GM12878 (cell line): ENCODE data around the gene TPK1. TPM values are rescaled to one million over a fixed set of nuclear protein-coding genes. Genes with fewer than 3 reads are reported as not detected.

Source experiments
- ATAC-seq: fragments of 200-7000 bp; cut with Tn5 transposase; 3 replicates; pipeline ENCODE4 v1.9.1; 2020; ENCODE audit warnings: mild to moderate bottlenecking, moderate library complexity
- BruUV-seq: library from RNA; stranded (reverse); fragments of 400-500 nt; replicated peaks from 2 replicates; lab custom pipeline; 2021; lab: Mats Ljungman, UMichigan
- CTCF ChIA-PET: fragments of 300-600 bp; sonication (Branson Sonifier 250); formaldehyde crosslinking; extraction: SDS; loops from one replicate; lab custom pipeline; 2021; ENCODE audit warnings: inconsistent platforms; lab: Yijun Ruan, JAX
- POLR2A ChIA-PET: fragments of 350-600 bp; formaldehyde crosslinking; extraction: SDS; loops from one replicate; lab custom pipeline; 2021; ENCODE audit warnings: inconsistent platforms; lab: Charles Lee
- RAD21 ChIA-PET: fragments of 300-600 bp; sonication (Branson Sonifier 250); formaldehyde crosslinking; loops from one replicate; lab custom pipeline; 2023; ENCODE audit warnings: antibody characterized with exemption; ENCODE audit not compliant: unreplicated experiment; lab: Charles Lee
- SMC1A ChIA-PET: fragments of 300-600 bp; sonication (Branson Sonifier 250); formaldehyde crosslinking; loops from one replicate; lab custom pipeline; 2023; ENCODE audit not compliant: unreplicated experiment, uncharacterized antibody; lab: Charles Lee
- DNase-seq: peaks from one replicate; pipeline ENCODE4 v3.0.0-alpha.2; 2011; ENCODE audit warnings: low read depth, low spot score
- FAIRE-seq: peaks from 3 replicates; lab custom pipeline; 2011; peaks lifted over from hg19 to GRCh38; lab: Jason Lieb, UNC
- H2AFZ ChIP-seq: 2 replicates; pipeline ENCODE4 v1.6.0; 2011; ENCODE audit warnings: low read depth, low read length, control low read depth; ENCODE audit not compliant: control insufficient read depth
- H3K27ac ChIP-seq: 2 replicates; pipeline ENCODE4 v1.5.1; 2011; ENCODE audit warnings: control low read depth; ENCODE audit not compliant: control insufficient read depth, insufficient read depth
- H3K27me3 ChIP-seq, 2 experiments: replicated peaks in 1 of 2; 2 replicates each; pipeline versions ENCODE4 v1.6.0 to v1.6.1; 2011; ENCODE audit warnings: low read length in 1 of 2; ENCODE audit not compliant: control insufficient read depth in 2 of 2, insufficient read depth in 2 of 2
- H3K36me3 ChIP-seq, 2 experiments: 2 replicates each; pipeline ENCODE4 v1.5.1; 2011; ENCODE audit warnings: low read length in 1 of 2; ENCODE audit not compliant: control insufficient read depth in 2 of 2, insufficient read depth in 2 of 2
- H3K4me1 ChIP-seq: 2 replicates; pipeline ENCODE4 v1.6.1; 2011; ENCODE audit warnings: mild to moderate bottlenecking, low read length, moderate library complexity, mixed read lengths; ENCODE audit not compliant: control insufficient read depth, insufficient read depth
- H3K4me2 ChIP-seq: 2 replicates; pipeline ENCODE4 v1.6.0; 2011; ENCODE audit warnings: control low read depth; ENCODE audit not compliant: control insufficient read depth, insufficient read depth
- H3K4me3 ChIP-seq: fragments of 200-600 bp; sonication (generic); 2 replicates; pipeline ENCODE4 v1.5.1; 2016
- H3K79me2 ChIP-seq: 2 replicates; pipeline ENCODE4 v1.6.0; 2011; ENCODE audit warnings: low read length; ENCODE audit not compliant: control insufficient read depth, insufficient read depth
- H3K9ac ChIP-seq: 2 replicates; pipeline ENCODE4 v1.8.0; 2011; ENCODE audit warnings: low read length, control low read depth, mixed read lengths; ENCODE audit not compliant: control insufficient read depth, insufficient read depth
- H3K9me3 ChIP-seq: replicated peaks from 3 replicates; pipeline ENCODE4 v1.5.1; 2011; ENCODE audit warnings: mild to moderate bottlenecking, low read length; ENCODE audit not compliant: control insufficient read depth, insufficient read depth
- H4K20me1 ChIP-seq: 2 replicates; pipeline ENCODE4 v1.6.0; 2011; ENCODE audit not compliant: control insufficient read depth, insufficient read depth
- CBFB ChIP-seq: IDR thresholded peaks from 2 replicates; pipeline ENCODE4 v1.6.1; 2016; ENCODE audit warnings: antibody characterized with exemption, low read depth
- FOXK2 ChIP-seq: fragments of 450-650 bp; IDR thresholded peaks from 2 replicates; pipeline ENCODE4 v1.6.1; 2017; ENCODE audit warnings: mild to moderate bottlenecking, moderate library complexity
- GABPA ChIP-seq: IDR thresholded peaks from 2 replicates; pipeline ENCODE4 v1.6.1; 2014; ENCODE audit warnings: antibody characterized with exemption, low read depth, mild to moderate bottlenecking, inconsistent platforms
- IKZF1 ChIP-seq: fragments of 450-650 bp; conservative IDR thresholded peaks from 2 replicates; pipeline ENCODE4 v1.6.1; 2017; ENCODE audit warnings: antibody characterized with exemption, mild to moderate bottlenecking
- MEF2B ChIP-seq: fragments of 450-650 bp; IDR thresholded peaks from 2 replicates; pipeline ENCODE4 v1.6.1; 2018; ENCODE audit warnings: mild to moderate bottlenecking, moderate library complexity; ENCODE audit not compliant: partially characterized antibody, poor library complexity, severe bottlenecking
- MTA3 ChIP-seq: IDR thresholded peaks from 2 replicates; pipeline ENCODE4 v1.6.1; 2012; ENCODE audit warnings: low read length, inconsistent platforms, borderline replicate concordance
- SREBF1 ChIP-seq: IDR thresholded peaks from 2 replicates; pipeline ENCODE4 v1.6.1; 2012; ENCODE audit warnings: mild to moderate bottlenecking, low read length
- TAF1 ChIP-seq: IDR thresholded peaks from 2 replicates; pipeline ENCODE4 v1.6.1; 2011; ENCODE audit warnings: mild to moderate bottlenecking, low read depth, low read length, borderline replicate concordance
- ZNF592 ChIP-seq: fragments of 450-650 bp; IDR thresholded peaks from 2 replicates; pipeline ENCODE4 v1.6.1; 2017; ENCODE audit warnings: mild to moderate bottlenecking, moderate library complexity
- WGBS: methylation state at CpG from one replicate; pipeline ENCODE4 v1.1.6; 2016; ENCODE audit warnings: low lambda C conversion rate; ENCODE audit not compliant: insufficient replicate concordance, insufficient coverage; ENCODE audit errors: missing lambda C conversion rate; 5-methylcytosine and 5-hydroxymethylcytosine counted together
- in situ Hi-C: fragments of 300-500 bp; cut with MboI; formaldehyde crosslinking; loops from 9 replicates; pipeline ENCODE4 v1.14.3; 2018; ENCODE audit warnings: mixed read lengths
- intact Hi-C: fragments of 100-400 bp; cut with micrococcal nuclease; formaldehyde crosslinking; loops from one replicate; pipeline ENCODE4 v1.14.2; 2022; ENCODE audit not compliant: unreplicated experiment
- polyA plus RNA-seq, 11 experiments: library from polyadenylated mRNA; depleted of rRNA in 4 of 11; unstranded in 6 of 11; stranded (reverse) in 5 of 11; fragments of >200 nt; fragmentation: Nextera tagmentation in 4 of 11; fragmentation: Illumina TruSeq in 1 of 11; extraction: Ambion mirVana in 4 of 11; extraction: Trizol in 1 of 11; gene quantifications; 1 replicate in 1 of 11; 2 replicates in 10 of 11; pipeline versions ENCODE4 v1.2.1 to v1.2.3, GENCODE V29; 2011 to 2016; ENCODE audit warnings: inconsistent platforms in 2 of 11, missing spikeins in 2 of 11, low read depth in 1 of 11
- total RNA-seq, 4 experiments: library from RNA; depleted of rRNA in 3 of 4; stranded (reverse); fragments of >200 nt in 3 of 4; fragmentation: Illumina TruSeq in 1 of 4; extraction: Trizol in 1 of 4; gene quantifications; 2 replicates each; pipeline versions ENCODE4 v1.2.1 to v1.2.3, GENCODE V29; 2013 to 2021

The TPK1 gene
- total and polyA plus RNA-seq, 10 of the 15 experiments (the other 5 are each of a cell fraction or from before 2014, with no cell fraction given), result 7.1 to 19.0 (median 9.3) TPM

- no peak for FAIRE-seq
- Histone ChIP-seq H3K4me1 (peaks cover 2% of the 10 kb centered on the region; the same call in 1 of the 2 replicates), H3K79me2 (no peaks in the 10 kb centered on the region), H3K27ac (no peak overlapping the region), H4K20me1 (no peaks in the 10 kb centered on the region), H3K9me3 (no peaks in the 10 kb centered on the region), H3K4me2 (no peak overlapping the region), H3K36me3 (no peaks in the 10 kb centered on the region), H3K27me3 (no peaks in the 10 kb centered on the region), H3K4me3 (no peak overlapping the region), H2AFZ (no peak overlapping the region), H3K9ac (no peak overlapping the region)
- ChIA-PET POLR2A (no interaction called here), RAD21 (no interaction called here), CTCF (no interaction called here), SMC1A (no interaction called here)
- 69% methylated on average over 3 of the region's 3 CpGs for WGBS
- no TSS peak for BruUV-seq
- TF ChIP-seq TAF1 (no peak), FOXK2 (no peak), MTA3 (no peak), SREBF1 (no peak), MEF2B (no peak), IKZF1 (no peak), GABPA (no peak), CBFB (no peak), ZNF592 (no peak)
- intact Hi-C loops, result no loop called here
- no peak for ATAC-seq
- no peak for DNase-seq
- in situ Hi-C loops, result no loop called here
Observed at GRCh38 chr7:144534655-144535395, 301.0 kb downstream of the TPK1 start.
